ENCODE data around the gene NXF3. TPM values are rescaled to one million over a fixed set of nuclear protein-coding genes. Genes with fewer than 3 reads are reported as not detected.
"Not testable (repeated sequence)": the region's sequence is repeated elsewhere in the genome, so short reads cannot be mapped to it uniquely, and the experiment has no call there.

The NXF3 gene
- total RNA-seq, 1 experiment from 2014 or later: not detected

GRCh38 chrX:103109497-103109896 lies 16.6 kb upstream of the NXF3 start:
- not testable (repeated sequence) for H3K4me1 Mint-ChIP-seq; H3K4me1 ChIP-seq (ENCODE audit: insufficient read depth, low read length); H2AFZ ChIP-seq (ENCODE audit: low read length); H3K4me2 ChIP-seq (ENCODE audit: insufficient read depth, insufficient read length, low read length); H3K4me3 Mint-ChIP-seq; H3T11ph ChIP-seq (ENCODE audit: low read length); H3K27ac ChIP-seq (ENCODE audit: insufficient read length, low read depth, low read length); H4K20me1 ChIP-seq (ENCODE audit: control insufficient read depth, insufficient read depth, insufficient read length); H2BK20ac ChIP-seq (ENCODE audit: low read depth, low read length, poor library complexity, severe bottlenecking); H2BK15ac ChIP-seq (ENCODE audit: low read depth, low read length); DNase-seq; H2BK12ac ChIP-seq (ENCODE audit: insufficient read length, low read depth, low read length); H2AK5ac ChIP-seq (ENCODE audit: insufficient read length, low read length); H3K27ac Mint-ChIP-seq; H2BK120ac ChIP-seq (ENCODE audit: low read depth, low read length, poor library complexity, severe bottlenecking); H3K27me3 Mint-ChIP-seq (ENCODE audit: low read depth); H3K9ac ChIP-seq (ENCODE audit: extremely low read depth, insufficient read length, low read length); H3K23ac ChIP-seq (ENCODE audit: insufficient read length, low read depth, low read length); H3K56ac ChIP-seq (ENCODE audit: insufficient read length, low read depth, low read length); H3K4ac ChIP-seq (ENCODE audit: low read depth, low read length); H3K79me2 ChIP-seq (ENCODE audit: insufficient read depth, low read length); H3K23me2 ChIP-seq (ENCODE audit: insufficient read length, low read depth, low read length, poor library complexity, severe bottlenecking); H4K5ac ChIP-seq (ENCODE audit: insufficient read length, low read depth, low read length); H3K18ac ChIP-seq (ENCODE audit: insufficient read length, low read depth, low read length); H3K27me3 ChIP-seq (ENCODE audit: insufficient read depth, low read length); H2BK5ac ChIP-seq (ENCODE audit: insufficient read length, low read length); H4K91ac ChIP-seq (ENCODE audit: insufficient read length, low read depth, low read length); H4K8ac ChIP-seq (replicated peaks; ENCODE audit: insufficient read length, low read depth, low read length); H3K79me1 ChIP-seq (ENCODE audit: insufficient read depth, low read depth, low read length, poor library complexity, severe bottlenecking); H3K14ac ChIP-seq (ENCODE audit: insufficient read depth, low read length)
- WGBS (ENCODE audit: extremely low coverage, insufficient read length, low lambda C conversion rate): no CpG with 5 or more reads among the region's 6 CpGs
- H3K9me3 Mint-ChIP-seq: peaks cover 80 to 89% of the 10 kb centered on the region in 2 experiments
- H3K36me3 Mint-ChIP-seq (ENCODE audit: insufficient read depth in 1 of 3, low read depth in 3 of 3): peaks cover 8 to 23% (median 16%) of the 10 kb centered on the region in 3 experiments
- peaks cover 35% of the 10 kb centered on the region for H3K9me3 ChIP-seq (ENCODE audit: control insufficient read depth, low read depth, low read length)
